Mucosa of descending colon (tissue), 3 donors: ENCODE results near the gene GLCCI1. TPM values are rescaled to one million over a fixed set of nuclear protein-coding genes. Genes with fewer than 3 reads are reported as not detected.
A peak's percentile ranks its signal among the peaks of the same experiment; 100 is the strongest.

Experiments
- ATAC-seq: fragments of 200-7000 bp; cut with Tn5 transposase; one replicate; pipeline ENCODE4 v1.9.1; 2020; ENCODE audit warnings: mild to moderate bottlenecking, moderate library complexity
- DNase-seq, 3 donors: peaks; one replicate each; pipeline ENCODE4 v3.0.0-alpha.2; 2020
- H3K36me3 ChIP-seq: fragments of 200-600 bp; one replicate; pipeline ENCODE4 v1.8.0; 2021; ENCODE audit warnings: low read depth, mild to moderate bottlenecking
- H3K4me1 ChIP-seq: fragments of 200-600 bp; one replicate; pipeline ENCODE4 v1.8.0; 2021; ENCODE audit warnings: low read depth, mild to moderate bottlenecking
- H3K4me3 ChIP-seq: fragments of 200-600 bp; one replicate; pipeline ENCODE4 v1.8.0; 2021; ENCODE audit warnings: mild to moderate bottlenecking
- H3K9me3 ChIP-seq: fragments of 200-600 bp; one replicate; pipeline ENCODE4 v1.8.0; 2021; ENCODE audit warnings: mild to moderate bottlenecking
- intact Hi-C, 2 donors: fragments of 100-400 bp; cut with DNase I in 1 of 2; cut with micrococcal nuclease in 1 of 2; formaldehyde crosslinking; loops; one replicate each; pipeline versions ENCODE4 v1.11.0 to v1.11.1; 2022; cut with DNase I, micrococcal nuclease
- total RNA-seq, 3 donors: library from RNA; stranded (reverse); fragmentation: NEBNext Ultra II Directional in 2 of 3; extraction: Animal tissue kit (Norgen Biotek cat#: 25700) in 2 of 3; gene quantifications; one replicate each; pipeline versions ENCODE4 v1.2.1 to v1.2.4, GENCODE V29; 2021 to 2023
- TF ChIP-seq, protein P1 (sequence below): fragments of 200-600 bp; IDR thresholded peaks from one replicate; pipeline ENCODE4 v1.8.0; 2022; ENCODE audit warnings: antibody characterized with exemption, mild to moderate bottlenecking
- donor health status: DM: no; HTN: no; CAD: no; lungs with moderate emphysema.
- donor health status: DM: no; HTN: no; CAD: no.
- donor health status: DM: no; HTN: yes; CAD: no.

The GLCCI1 gene
- total RNA-seq, 3 donors from 2014 or later = 9.2 to 14.0 (median 12.3) TPM

DNA sequence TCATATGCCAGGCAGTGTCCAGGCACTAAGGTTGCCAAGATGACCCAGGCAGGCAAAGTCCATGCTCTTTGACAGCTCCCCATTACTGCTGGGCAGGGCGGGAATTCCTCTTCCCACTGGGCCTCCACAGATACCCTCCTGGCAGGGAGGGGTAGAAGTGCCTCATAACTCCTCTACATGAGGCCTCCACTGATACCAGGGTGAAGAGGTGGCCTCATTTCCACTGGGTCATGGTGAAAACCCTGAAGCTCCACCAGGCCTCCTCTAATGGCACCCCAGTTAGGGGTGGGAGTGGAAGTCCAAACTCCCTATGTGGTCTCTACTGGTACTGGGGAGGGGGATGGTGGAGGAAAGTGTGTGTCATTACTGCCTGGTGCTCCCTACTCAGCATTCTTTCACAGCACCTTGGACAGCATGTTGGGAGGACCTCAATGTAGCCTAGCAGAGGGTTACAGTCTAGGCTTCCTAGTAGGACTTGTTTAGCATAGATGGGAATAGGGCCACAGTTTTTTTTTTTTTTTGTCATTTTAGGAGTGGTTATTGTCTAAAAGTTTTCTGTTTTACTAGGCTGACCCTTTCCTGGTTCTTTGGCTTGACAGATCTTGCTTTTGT lies 34.6 kb upstream of the GLCCI1 start:
- ATAC-seq = no peak
- no peaks in the 10 kb centered on the region for H3K4me1 ChIP-seq

DNA sequence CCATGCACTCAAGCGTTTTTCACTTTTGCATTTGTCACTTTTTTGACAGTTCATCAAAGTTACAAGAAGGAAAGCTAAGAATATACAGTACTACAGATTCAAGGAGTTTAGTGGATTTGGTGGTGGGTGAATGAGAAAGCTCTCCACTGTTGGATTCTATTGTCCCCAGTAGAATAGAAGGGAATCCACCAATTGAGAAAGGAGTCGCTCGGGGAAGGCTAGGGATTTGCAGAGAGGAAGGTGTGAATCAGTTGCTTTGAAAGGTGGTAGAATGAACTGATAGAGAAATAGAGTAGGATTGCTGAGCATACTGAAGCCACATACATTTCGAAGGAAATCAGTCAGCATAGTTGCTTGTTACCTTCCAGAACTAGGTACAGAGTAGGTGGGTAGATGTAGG lies 33.7 kb upstream of the GLCCI1 start:
- no peaks in the 10 kb centered on the region for H3K36me3 ChIP-seq
- intact Hi-C loops = no loop called here
- ATAC-seq (no peak), DNase-seq (no peak)
- TF ChIP-seq, protein P1, sequence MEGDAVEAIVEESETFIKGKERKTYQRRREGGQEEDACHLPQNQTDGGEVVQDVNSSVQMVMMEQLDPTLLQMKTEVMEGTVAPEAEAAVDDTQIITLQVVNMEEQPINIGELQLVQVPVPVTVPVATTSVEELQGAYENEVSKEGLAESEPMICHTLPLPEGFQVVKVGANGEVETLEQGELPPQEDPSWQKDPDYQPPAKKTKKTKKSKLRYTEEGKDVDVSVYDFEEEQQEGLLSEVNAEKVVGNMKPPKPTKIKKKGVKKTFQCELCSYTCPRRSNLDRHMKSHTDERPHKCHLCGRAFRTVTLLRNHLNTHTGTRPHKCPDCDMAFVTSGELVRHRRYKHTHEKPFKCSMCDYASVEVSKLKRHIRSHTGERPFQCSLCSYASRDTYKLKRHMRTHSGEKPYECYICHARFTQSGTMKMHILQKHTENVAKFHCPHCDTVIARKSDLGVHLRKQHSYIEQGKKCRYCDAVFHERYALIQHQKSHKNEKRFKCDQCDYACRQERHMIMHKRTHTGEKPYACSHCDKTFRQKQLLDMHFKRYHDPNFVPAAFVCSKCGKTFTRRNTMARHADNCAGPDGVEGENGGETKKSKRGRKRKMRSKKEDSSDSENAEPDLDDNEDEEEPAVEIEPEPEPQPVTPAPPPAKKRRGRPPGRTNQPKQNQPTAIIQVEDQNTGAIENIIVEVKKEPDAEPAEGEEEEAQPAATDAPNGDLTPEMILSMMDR = no peak
- no peaks in the 10 kb centered on the region for H3K9me3 ChIP-seq
- H3K4me3 ChIP-seq = no peak overlapping the region
- no peaks in the 10 kb centered on the region for H3K4me1 ChIP-seq

More for the DNA sequence above, 34.6 kb upstream of the GLCCI1 start:
- H3K4me3 ChIP-seq = no peak overlapping the region
- no peaks in the 10 kb centered on the region for H3K36me3 ChIP-seq
- H3K9me3 ChIP-seq = no peaks in the 10 kb centered on the region
- TF ChIP-seq, protein P1 = no peak
- intact Hi-C loops = no loop called here
- no peak for DNase-seq

DNA sequence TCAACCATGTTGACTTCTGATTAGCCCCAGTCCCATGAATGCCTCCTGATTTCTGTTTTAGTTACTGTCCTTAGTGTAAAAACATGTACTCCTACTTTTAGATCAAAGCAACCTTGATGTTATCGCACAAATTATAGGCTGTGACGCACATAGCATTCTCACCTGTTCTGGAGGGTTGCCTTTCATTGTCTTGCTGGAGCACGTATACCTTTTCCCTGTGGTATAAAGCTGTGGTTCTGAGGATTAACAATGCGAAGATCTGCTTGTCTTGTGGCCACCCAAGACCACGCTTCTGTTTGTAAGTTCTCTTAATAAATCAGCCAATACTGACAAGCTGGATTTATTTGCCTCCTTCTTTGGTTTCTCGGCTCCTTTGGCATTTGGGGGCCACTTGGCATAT lies 30.1 kb upstream of the GLCCI1 start:
- no peak overlapping the region for H3K4me3 ChIP-seq
- TF ChIP-seq, protein P1 = no peak
- H3K36me3 ChIP-seq = no peaks in the 10 kb centered on the region
- H3K9me3 ChIP-seq = no peaks in the 10 kb centered on the region
- no peaks in the 10 kb centered on the region for H3K4me1 ChIP-seq
- intact Hi-C loops = no loop called here
- DNase-seq (no peak), ATAC-seq (no peak)

DNA sequence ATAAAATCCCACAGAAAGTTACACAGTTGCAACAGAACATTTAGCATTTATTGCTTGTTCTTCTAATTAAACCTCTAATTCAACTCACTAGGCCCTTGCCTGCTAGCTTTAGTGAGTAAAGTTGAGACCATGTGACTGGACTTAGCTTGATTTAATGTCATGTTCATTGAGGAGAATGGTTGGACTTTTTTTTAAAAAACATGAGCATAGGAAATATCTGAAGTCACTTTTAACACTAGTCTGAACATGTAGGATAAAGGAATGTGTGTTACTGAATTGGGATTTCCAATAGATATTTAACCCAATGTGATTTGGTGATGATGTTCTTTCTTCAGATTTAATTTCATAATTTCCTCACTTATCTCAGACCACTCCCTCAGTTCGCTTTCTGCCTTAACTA lies 24.6 kb upstream of the GLCCI1 start:
- TF ChIP-seq, protein P1 = no peak
- Histone ChIP-seq H3K4me3 (no peak overlapping the region), H3K9me3 (no peaks in the 10 kb centered on the region), H3K4me1 (no peaks in the 10 kb centered on the region), H3K36me3 (no peaks in the 10 kb centered on the region)
- intact Hi-C loops = no loop called here
- DNase-seq (no peak), ATAC-seq (no peak)

DNA sequence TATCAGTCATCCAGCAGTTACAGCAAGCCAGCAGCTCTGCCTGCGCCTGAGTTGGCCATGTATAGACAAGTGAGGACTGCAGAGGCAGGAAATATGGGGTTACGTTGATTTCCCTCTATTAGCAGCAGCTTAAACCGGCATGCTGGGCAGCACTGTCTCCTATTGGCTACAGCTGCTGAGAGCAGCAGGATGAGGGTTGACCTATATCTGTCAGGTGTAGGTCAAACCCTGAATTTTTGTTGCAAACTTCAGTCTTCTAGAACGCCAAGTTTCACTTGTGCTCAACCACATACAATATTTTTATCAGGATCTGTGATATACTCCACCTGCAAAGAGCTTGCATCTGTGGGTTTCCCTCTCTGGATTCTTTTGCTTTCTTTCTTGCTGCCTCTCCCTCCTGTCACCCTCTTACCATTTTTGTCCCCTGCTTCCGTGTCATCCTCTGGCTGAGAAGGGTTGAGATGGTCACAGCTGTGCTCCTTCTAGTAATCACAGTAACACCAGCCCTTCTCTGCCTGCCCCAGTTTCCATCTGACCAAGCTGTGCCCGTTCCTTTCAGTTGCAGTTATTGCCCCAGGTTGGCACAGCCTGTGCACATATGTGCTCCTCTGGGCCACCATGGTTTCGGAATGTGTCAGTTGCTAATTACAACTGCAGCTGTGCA lies 23.8 kb upstream of the GLCCI1 start:
- TF ChIP-seq, protein P1 = no peak
- ATAC-seq = peak; percentile 91
- Histone ChIP-seq H3K4me3 (no peak overlapping the region), H3K36me3 (no peaks in the 10 kb centered on the region), H3K4me1 (no peaks in the 10 kb centered on the region), H3K9me3 (no peaks in the 10 kb centered on the region)
- intact Hi-C loops = no loop called here
- peak; percentile 38 to 69 (median 42) for DNase-seq
